Measurements from ENCODE around the gene ASB16. TPM values are rescaled to one million over a fixed set of nuclear protein-coding genes. Genes with fewer than 3 reads are reported as not detected.
A peak's percentile ranks its signal among the peaks of the same experiment; 100 is the strongest.

Gene ASB16
- total and polyA plus RNA-seq, 10 of the 15 experiments (the other 5 are each of a cell fraction or from before 2014, with no cell fraction given), result 0.07 to 1.1 (median 0.44) TPM; not detected in 5

DNA sequence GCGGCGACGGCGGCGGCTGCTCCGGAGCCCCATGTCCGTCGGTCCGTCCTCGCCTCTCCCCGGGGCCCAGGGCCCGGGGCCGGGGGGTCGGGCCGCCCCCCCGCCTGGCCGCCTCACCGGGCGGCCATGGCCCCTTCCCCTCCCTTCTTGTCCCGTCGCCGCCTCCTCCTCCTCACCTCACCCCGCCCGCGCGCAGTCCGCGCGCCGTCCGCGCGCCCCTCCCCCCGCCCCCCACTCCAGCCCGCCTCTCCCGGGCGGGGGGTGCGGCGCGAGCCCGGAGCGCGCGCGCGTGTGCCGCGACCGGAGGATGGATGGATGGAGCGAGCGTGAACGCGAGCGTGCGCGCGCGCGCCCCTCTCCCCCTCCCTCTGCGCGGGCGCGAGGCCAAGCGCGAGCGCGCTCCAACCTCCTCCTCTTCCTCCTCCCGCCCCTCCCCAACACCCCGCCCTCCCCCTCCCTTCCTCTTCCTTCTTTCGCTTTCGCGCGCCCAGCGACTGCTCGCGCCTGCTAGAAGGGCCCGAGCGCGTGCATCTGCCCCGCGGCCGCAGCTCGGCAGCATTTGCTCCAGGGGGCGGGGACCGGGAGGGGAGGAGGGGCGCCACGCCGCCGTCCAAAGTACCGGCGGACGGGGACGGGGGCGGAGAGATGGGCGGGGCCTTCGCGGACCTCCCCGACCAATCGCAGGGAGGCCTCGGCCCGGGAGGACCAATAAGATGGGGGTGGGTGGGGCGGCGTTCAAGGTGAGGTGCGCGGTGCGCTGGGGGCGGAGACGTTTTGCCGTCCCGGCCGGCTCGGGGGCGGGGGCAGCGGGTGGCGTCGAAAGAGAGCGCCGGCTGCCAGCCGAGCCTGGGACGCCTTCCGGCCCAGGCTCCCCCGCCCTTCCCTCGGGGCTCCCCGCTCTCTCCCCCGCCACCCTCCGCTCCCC lies 29.3 kb downstream of the ASB16 start, which contains the start of gene ATXN7L3 (continued):
- peak; percentile 44; the same call in 1 of the 2 replicates for TF ChIP-seq CHD2 (IDR thresholded peaks at IDR 0.05; ENCODE audit: borderline replicate concordance, low read depth, low read length)
- TF ChIP-seq, protein P1, sequence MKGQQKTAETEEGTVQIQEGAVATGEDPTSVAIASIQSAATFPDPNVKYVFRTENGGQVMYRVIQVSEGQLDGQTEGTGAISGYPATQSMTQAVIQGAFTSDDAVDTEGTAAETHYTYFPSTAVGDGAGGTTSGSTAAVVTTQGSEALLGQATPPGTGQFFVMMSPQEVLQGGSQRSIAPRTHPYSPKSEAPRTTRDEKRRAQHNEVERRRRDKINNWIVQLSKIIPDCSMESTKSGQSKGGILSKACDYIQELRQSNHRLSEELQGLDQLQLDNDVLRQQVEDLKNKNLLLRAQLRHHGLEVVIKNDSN (IDR thresholded peaks at IDR 0.05; ENCODE audit: borderline replicate concordance, extremely low read length, insufficient read depth, low read depth, low read length), result no peak
- TF ChIP-seq, protein P2, sequence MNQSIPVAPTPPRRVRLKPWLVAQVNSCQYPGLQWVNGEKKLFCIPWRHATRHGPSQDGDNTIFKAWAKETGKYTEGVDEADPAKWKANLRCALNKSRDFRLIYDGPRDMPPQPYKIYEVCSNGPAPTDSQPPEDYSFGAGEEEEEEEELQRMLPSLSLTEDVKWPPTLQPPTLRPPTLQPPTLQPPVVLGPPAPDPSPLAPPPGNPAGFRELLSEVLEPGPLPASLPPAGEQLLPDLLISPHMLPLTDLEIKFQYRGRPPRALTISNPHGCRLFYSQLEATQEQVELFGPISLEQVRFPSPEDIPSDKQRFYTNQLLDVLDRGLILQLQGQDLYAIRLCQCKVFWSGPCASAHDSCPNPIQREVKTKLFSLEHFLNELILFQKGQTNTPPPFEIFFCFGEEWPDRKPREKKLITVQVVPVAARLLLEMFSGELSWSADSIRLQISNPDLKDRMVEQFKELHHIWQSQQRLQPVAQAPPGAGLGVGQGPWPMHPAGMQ (IDR thresholded peaks at IDR 0.05; ENCODE audit: borderline replicate concordance), result no peak
- no peak for TF ChIP-seq SUZ12 (IDR thresholded peaks at IDR 0.05; ENCODE audit: unreplicated experiment)
- TF ChIP-seq PML (IDR thresholded peaks at IDR 0.05; ENCODE audit: low read length), result no peak
- TF ChIP-seq, protein P3, sequence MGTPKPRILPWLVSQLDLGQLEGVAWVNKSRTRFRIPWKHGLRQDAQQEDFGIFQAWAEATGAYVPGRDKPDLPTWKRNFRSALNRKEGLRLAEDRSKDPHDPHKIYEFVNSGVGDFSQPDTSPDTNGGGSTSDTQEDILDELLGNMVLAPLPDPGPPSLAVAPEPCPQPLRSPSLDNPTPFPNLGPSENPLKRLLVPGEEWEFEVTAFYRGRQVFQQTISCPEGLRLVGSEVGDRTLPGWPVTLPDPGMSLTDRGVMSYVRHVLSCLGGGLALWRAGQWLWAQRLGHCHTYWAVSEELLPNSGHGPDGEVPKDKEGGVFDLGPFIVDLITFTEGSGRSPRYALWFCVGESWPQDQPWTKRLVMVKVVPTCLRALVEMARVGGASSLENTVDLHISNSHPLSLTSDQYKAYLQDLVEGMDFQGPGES (IDR thresholded peaks at IDR 0.05), result 0 out of 2 replicates have a peak, but pooled peaks have one; percentile 30
- TF ChIP-seq MXI1 (IDR thresholded peaks at IDR 0.05; ENCODE audit: low read depth, low read length), result 0 out of 2 replicates have a peak, but pooled peaks have one; percentile 8
- 0 out of 4 replicates have a peak, but pooled peaks of 1 of the 2 experiments have one; percentile 39 for TF ChIP-seq EP300 (IDR thresholded peaks at IDR 0.05; ENCODE audit: borderline replicate concordance in 1 of 2, control insufficient read depth in 1 of 2, low read depth in 2 of 2, low read length in 2 of 2)
- no peak for TF ChIP-seq IRF4 (IDR thresholded peaks at IDR 0.05; ENCODE audit: low read depth, low read length)
- TF ChIP-seq ATF7 (IDR thresholded peaks at IDR 0.05; ENCODE audit: low read depth), result no peak
- no peak for TF ChIP-seq JUNB (IDR thresholded peaks at IDR 0.05)
- no peak for TF ChIP-seq NFIC (IDR thresholded peaks at IDR 0.05; ENCODE audit: low read depth, low read length)
- no peak for TF ChIP-seq PAX8 (IDR thresholded peaks at IDR 0.05)
- peak in 1 of 2 experiments; percentile 27; a peak in 1 of 4 replicates for TF ChIP-seq BHLHE40 (IDR thresholded peaks at IDR 0.05; ENCODE audit: borderline replicate concordance in 1 of 2, low read depth in 2 of 2, low read length in 1 of 2)
- TF ChIP-seq TCF7 (IDR thresholded peaks at IDR 0.05; ENCODE audit: borderline replicate concordance), result no peak
- TF ChIP-seq EGR1 (IDR thresholded peaks at IDR 0.05; ENCODE audit: borderline replicate concordance in 1 of 2, low read depth in 2 of 2, low read length in 2 of 2), result peak in 1 of 2 experiments; percentile 57; a peak in 1 of 3 replicates
- no peak for TF ChIP-seq CBFB (IDR thresholded peaks at IDR 0.05; ENCODE audit: low read depth)
- no peak for TF ChIP-seq ZZZ3 (IDR thresholded peaks at IDR 0.05; ENCODE audit: control insufficient read depth, insufficient read length, low read depth)
- peak; percentile 94 for TF ChIP-seq CREB1 (IDR thresholded peaks at IDR 0.05; ENCODE audit: low read depth)
- peak; percentile 33; the same call in 1 of the 2 replicates for TF ChIP-seq POLR2A (IDR thresholded peaks at IDR 0.05; ENCODE audit: low read depth, low read length)
- TF ChIP-seq, protein P4, sequence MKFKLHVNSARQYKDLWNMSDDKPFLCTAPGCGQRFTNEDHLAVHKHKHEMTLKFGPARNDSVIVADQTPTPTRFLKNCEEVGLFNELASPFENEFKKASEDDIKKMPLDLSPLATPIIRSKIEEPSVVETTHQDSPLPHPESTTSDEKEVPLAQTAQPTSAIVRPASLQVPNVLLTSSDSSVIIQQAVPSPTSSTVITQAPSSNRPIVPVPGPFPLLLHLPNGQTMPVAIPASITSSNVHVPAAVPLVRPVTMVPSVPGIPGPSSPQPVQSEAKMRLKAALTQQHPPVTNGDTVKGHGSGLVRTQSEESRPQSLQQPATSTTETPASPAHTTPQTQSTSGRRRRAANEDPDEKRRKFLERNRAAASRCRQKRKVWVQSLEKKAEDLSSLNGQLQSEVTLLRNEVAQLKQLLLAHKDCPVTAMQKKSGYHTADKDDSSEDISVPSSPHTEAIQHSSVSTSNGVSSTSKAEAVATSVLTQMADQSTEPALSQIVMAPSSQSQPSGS (IDR thresholded peaks at IDR 0.05; ENCODE audit: low read length), result no peak
- no peak for TF ChIP-seq SMC3 (IDR thresholded peaks at IDR 0.05; ENCODE audit: borderline replicate concordance, low read length)
- no peak for TF ChIP-seq YBX1 (IDR thresholded peaks at IDR 0.05)
